Neural cell (in vitro differentiated cells): ENCODE results near the gene KRTAP29-1. TPM values are rescaled to one million over a fixed set of nuclear protein-coding genes. Genes with fewer than 3 reads are reported as not detected.

Experiments used
- H2AFZ ChIP-seq: fragments of 200-600, 300-800 bp; sonication (generic), shearing (Covaris generic); 2 replicates; pipeline ENCODE4 v1.6.0; 2014; ENCODE audit warnings: low read depth, mild to moderate bottlenecking, antibody characterized with exemption, low read length, moderate library complexity
- H3F3A ChIP-seq: fragments of 200-600 bp; shearing (Covaris generic); 2 replicates; pipeline ENCODE4 v1.6.1; 2016; ENCODE audit warnings: mild to moderate bottlenecking, moderate library complexity, mixed read lengths, antibody characterized with exemption, low read length; ENCODE audit not compliant: insufficient read depth, poor library complexity, severe bottlenecking
- H3K27ac ChIP-seq: fragments of 200-600, 300-800 bp; sonication (generic), shearing (Covaris generic); 2 replicates; pipeline ENCODE4 v1.5.1; 2014; ENCODE audit warnings: mild to moderate bottlenecking, low read length, moderate library complexity
- H3K27me3 ChIP-seq: fragments of 300-800, 200-600 bp; sonication (generic), shearing (Covaris generic); 2 replicates; pipeline ENCODE4 v1.6.0; 2014; ENCODE audit warnings: mild to moderate bottlenecking, low read depth, low read length, moderate library complexity; ENCODE audit not compliant: insufficient read depth
- H3K36me3 ChIP-seq: fragments of 300-800, 200-600 bp; sonication (generic), shearing (Covaris generic); 2 replicates; pipeline ENCODE4 v1.5.1; 2014; ENCODE audit warnings: mild to moderate bottlenecking, antibody characterized with exemption, low read length, moderate library complexity; ENCODE audit not compliant: insufficient read depth
- H3K4me2 ChIP-seq: fragments of 300-800, 200-600 bp; sonication (generic), shearing (Covaris generic); 2 replicates; pipeline ENCODE4 v1.6.0; 2014; ENCODE audit warnings: mild to moderate bottlenecking, low read length
- H3K4me3 ChIP-seq: fragments of 300-800, 200-600 bp; sonication (generic), shearing (Covaris generic); 2 replicates; pipeline ENCODE4 v1.5.1; 2014; ENCODE audit warnings: mild to moderate bottlenecking, low read length, moderate library complexity
- H3K79me2 ChIP-seq: fragments of 200-600 bp; shearing (Covaris generic); replicated peaks from 2 replicates; pipeline ENCODE4 v1.6.0; 2014; ENCODE audit warnings: mild to moderate bottlenecking, low read length, moderate library complexity; ENCODE audit not compliant: insufficient read depth
- H3K9ac ChIP-seq: fragments of 300-800, 200-600 bp; sonication (generic), shearing (Covaris generic); 2 replicates; pipeline ENCODE4 v1.6.1; 2016; ENCODE audit warnings: mild to moderate bottlenecking, low read length, mixed read lengths
- H3K9me2 ChIP-seq: fragments of 200-600 bp; shearing (Covaris generic); 2 replicates; pipeline ENCODE4 v1.6.1; 2016; ENCODE audit warnings: mild to moderate bottlenecking, low read length, mixed read lengths; ENCODE audit not compliant: insufficient read depth
- H3K9me3 ChIP-seq: fragments of 200-600, 300-800 bp; sonication (generic), shearing (Covaris generic); 2 replicates; pipeline ENCODE4 v1.6.1; 2016; ENCODE audit warnings: mild to moderate bottlenecking, mixed run types, low read length, moderate library complexity, mixed read lengths
- H4K20me1 ChIP-seq: fragments of 200-600 bp; shearing (Covaris generic); 2 replicates; pipeline ENCODE4 v1.6.1; 2016; ENCODE audit warnings: mild to moderate bottlenecking, mixed run types; ENCODE audit not compliant: insufficient read depth
- CTCF ChIP-seq: fragments of 450-650 bp; IDR thresholded peaks from 2 replicates; pipeline ENCODE4 v1.5.1; 2014; ENCODE audit warnings: antibody characterized with exemption, mild to moderate bottlenecking, moderate library complexity; ENCODE audit not compliant: poor library complexity, severe bottlenecking
- EP300 ChIP-seq: fragments of 450-650 bp; conservative IDR thresholded peaks from 2 replicates; pipeline ENCODE4 v1.6.1; 2014; ENCODE audit warnings: antibody characterized with exemption, mild to moderate bottlenecking, moderate library complexity; ENCODE audit not compliant: poor library complexity, severe bottlenecking
- EZH2 ChIP-seq: fragments of 200-600, 300-800 bp; shearing (Covaris generic), sonication (generic); IDR thresholded peaks from 2 replicates; pipeline ENCODE4 v1.6.1; 2014; ENCODE audit warnings: antibody characterized with exemption, low read length, borderline replicate concordance, mild to moderate bottlenecking; ENCODE audit not compliant: insufficient read depth, poor library complexity, severe bottlenecking
- MXI1 ChIP-seq: fragments of 450-650 bp; conservative IDR thresholded peaks from 2 replicates; pipeline ENCODE4 v1.6.1; 2014; ENCODE audit warnings: antibody characterized with exemption, mild to moderate bottlenecking; ENCODE audit not compliant: poor library complexity, severe bottlenecking
- POLR2AphosphoS5 ChIP-seq: IDR thresholded peaks from 2 replicates; pipeline ENCODE4 v1.6.1; 2012
- RAD21 ChIP-seq: fragments of 450-650 bp; conservative IDR thresholded peaks from 2 replicates; pipeline ENCODE4 v1.6.1; 2014; ENCODE audit warnings: antibody characterized with exemption, mild to moderate bottlenecking, moderate library complexity
- REST ChIP-seq: IDR thresholded peaks from 2 replicates; pipeline ENCODE4 v1.6.1; 2012; ENCODE audit warnings: borderline replicate concordance
- SMC3 ChIP-seq: fragments of 450-650 bp; conservative IDR thresholded peaks from 2 replicates; pipeline ENCODE4 v1.6.1; 2014; ENCODE audit warnings: antibody characterized with exemption, mild to moderate bottlenecking, moderate library complexity; ENCODE audit not compliant: poor library complexity
- TAF1 ChIP-seq: IDR thresholded peaks from 2 replicates; pipeline ENCODE4 v1.6.1; 2012; ENCODE audit warnings: low read depth
- polyA plus RNA-seq: library from polyadenylated mRNA; depleted of rRNA; stranded (reverse); fragments of >200 nt; gene quantifications from 2 replicates; pipeline ENCODE4 v1.2.3, GENCODE V29; 2014

Gene KRTAP29-1
- polyA plus RNA-seq, 1 donor from 2014 or later = not detected

GRCh38 chr17:41343029-41343428, 40.4 kb upstream of the KRTAP29-1 start:
- Histone ChIP-seq H2AFZ (no peak overlapping the region), H3K4me3 (no peak overlapping the region), H3K79me2 (no peaks in the 10 kb centered on the region), H4K20me1 (no peaks in the 10 kb centered on the region), H3K36me3 (no peaks in the 10 kb centered on the region), H3K9me3 (no peaks in the 10 kb centered on the region), H3K27me3 (no peaks in the 10 kb centered on the region), H3K27ac (no peak overlapping the region), H3K9ac (no peak overlapping the region), H3F3A (no peaks in the 10 kb centered on the region), H3K4me2 (no peak overlapping the region), H3K9me2 (no peaks in the 10 kb centered on the region)
- TF ChIP-seq EZH2 = no peak
- no peak for TF ChIP-seq REST
- no peak for TF ChIP-seq MXI1
- no peak for TF ChIP-seq CTCF

- TF ChIP-seq RAD21 (no peak), CTCF (no peak), MXI1 (no peak), TAF1 (no peak), EZH2 (no peak), EP300 (no peak), REST (no peak), SMC3 (no peak), POLR2AphosphoS5 (no peak)
- H3K27ac ChIP-seq = no peak overlapping the region
- H3K36me3 ChIP-seq = no peaks in the 10 kb centered on the region
- H3K9ac ChIP-seq = no peak overlapping the region
- no peaks in the 10 kb centered on the region for H3F3A ChIP-seq
- H2AFZ ChIP-seq = no peak overlapping the region
- no peaks in the 10 kb centered on the region for H4K20me1 ChIP-seq
- H3K4me3 ChIP-seq = no peak overlapping the region
- H3K9me3 ChIP-seq = no peaks in the 10 kb centered on the region
- H3K4me2 ChIP-seq = no peak overlapping the region
- H3K9me2 ChIP-seq = no peaks in the 10 kb centered on the region
- H3K79me2 ChIP-seq = no peaks in the 10 kb centered on the region
- H3K27me3 ChIP-seq = no peaks in the 10 kb centered on the region
Observed at GRCh38 chr17:41340934-41341861, 38.5 kb upstream of the KRTAP29-1 start.
